ENCODE data around the gene SIRT5.

SIRT5 gene

DNA sequence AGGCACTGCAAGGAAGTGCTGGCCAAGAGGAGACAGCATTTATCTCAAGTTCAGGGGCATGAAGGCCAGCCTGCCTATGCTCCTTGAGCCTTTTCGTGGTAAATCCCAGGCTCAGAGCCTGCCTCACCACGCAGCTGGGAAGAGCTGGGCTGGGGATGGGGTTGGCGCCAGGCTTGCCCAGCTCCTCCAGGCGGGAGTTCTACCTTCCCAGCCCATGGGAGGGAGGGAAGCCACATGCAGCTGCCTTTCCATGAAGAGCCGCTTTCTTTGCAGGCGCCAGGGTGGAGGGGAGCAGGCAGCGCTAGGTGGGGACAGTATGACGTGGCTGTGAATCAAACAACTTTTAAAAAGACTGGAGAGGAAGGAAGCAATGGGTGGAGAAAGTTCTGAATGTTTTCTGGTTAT, 19.5 kb upstream of the SIRT5 start:
- peak; percentile 73 for DNase-seq

DNA sequence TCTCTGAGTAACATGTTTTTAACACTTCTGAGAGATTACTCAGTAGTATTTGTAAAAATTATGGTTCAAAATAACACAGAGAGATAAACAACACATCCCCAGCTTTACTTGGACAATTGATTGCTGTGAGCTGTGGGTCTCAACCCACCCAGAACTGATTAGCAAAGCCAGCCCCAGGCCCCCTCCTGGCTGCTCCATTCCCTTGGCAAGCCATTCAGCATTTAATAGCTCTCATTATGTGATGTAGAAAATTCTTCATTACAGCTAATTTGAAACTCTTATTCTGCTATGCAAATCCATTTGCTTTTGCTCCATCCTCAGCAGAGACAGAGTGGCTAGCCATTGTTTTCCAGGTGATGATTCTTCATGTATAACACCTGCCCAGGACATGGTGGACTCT, 16.6 kb upstream of the SIRT5 start:
- DNase-seq, result no peak

DNA sequence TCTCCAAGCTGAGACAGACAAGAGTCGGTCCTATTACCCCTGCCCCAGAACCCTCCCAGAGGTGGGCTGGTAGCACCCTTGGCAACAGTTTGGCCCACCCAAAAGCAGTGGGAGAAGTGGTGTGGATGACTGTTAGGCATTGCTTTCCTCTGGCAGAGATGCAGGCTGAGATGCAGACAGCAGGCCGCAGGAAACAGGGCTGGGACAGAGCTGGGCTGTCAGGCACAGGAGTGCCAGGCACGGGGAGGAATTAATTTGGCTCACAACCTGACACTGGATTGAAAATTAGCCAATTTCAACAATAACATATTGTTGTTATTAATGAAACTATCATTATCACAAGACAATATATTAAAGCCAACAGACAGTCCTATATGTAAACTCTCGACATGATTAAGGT, 15.7 kb upstream of the SIRT5 start:
- DNase-seq, result no peak

DNA sequence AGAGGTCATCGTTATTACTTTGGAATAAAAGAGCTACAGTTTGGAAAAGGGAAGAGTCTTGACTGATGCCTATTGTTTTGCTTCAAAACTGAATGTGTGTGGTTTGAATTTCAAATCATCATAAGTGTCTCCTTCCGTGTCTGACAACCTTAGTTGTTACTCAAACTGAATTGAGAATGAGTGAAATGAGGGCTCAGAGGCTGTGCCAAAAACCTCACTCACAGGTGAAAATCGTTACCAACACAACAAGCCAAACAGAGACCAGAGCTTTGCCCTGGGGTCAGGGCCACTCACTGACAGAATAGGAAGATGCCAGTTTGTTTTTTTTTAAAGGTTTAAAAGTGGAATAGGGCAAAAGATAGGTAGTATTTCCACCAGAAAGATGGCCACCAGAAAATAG, 15.2 kb upstream of the SIRT5 start:
- DNase-seq, result no peak

DNA sequence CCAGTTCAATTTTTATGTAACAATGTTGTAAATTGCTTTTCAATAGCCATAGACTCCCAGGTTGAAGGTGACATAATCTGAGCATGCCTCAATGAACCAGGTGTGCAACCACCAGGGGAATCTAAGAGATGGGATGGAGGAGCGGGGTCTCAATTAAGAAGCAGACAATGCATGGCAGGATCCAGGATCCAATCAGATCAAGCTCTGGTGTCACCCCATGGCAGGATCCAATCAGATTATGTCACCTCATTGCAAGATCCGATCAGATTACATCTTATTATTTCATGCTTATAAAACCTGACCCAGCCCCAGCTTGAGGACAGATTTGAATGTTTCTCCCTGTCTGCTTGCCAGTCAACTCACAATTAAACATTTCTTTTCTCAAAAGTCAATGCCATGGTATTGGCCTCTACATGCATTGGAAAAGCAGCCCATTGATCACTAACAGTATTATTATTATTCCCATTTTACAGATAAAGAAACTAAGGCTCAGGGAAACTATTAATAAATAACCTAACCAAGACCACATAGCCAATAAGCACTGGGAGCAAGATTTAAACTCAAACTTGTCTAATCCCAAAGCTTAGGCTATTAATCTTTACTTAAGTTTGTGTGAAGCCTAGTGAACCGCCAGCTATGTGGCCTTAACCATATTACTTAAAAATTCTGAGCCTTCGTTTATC, 14.3 kb upstream of the SIRT5 start:
- DNase-seq, result no peak

DNA sequence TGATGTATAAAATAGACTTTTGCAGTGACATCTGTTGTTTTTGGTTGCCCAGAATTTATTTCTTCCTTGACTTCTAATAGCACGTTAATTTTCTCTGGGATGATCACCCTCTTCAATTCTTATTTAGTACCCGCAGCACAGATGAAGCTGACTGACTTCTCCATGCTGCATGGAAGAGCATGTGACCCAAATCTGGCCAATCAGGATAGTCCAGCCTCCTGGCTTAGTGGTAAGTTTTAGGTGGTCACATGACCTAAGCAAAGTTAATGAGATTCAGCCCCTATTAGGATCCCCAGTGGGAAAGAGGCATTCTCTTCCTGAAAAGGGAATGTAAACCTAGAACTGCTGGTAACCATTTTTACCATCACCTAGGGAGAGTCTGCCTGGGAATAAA, 13.8 kb upstream of the SIRT5 start:
- no peak for DNase-seq

DNA sequence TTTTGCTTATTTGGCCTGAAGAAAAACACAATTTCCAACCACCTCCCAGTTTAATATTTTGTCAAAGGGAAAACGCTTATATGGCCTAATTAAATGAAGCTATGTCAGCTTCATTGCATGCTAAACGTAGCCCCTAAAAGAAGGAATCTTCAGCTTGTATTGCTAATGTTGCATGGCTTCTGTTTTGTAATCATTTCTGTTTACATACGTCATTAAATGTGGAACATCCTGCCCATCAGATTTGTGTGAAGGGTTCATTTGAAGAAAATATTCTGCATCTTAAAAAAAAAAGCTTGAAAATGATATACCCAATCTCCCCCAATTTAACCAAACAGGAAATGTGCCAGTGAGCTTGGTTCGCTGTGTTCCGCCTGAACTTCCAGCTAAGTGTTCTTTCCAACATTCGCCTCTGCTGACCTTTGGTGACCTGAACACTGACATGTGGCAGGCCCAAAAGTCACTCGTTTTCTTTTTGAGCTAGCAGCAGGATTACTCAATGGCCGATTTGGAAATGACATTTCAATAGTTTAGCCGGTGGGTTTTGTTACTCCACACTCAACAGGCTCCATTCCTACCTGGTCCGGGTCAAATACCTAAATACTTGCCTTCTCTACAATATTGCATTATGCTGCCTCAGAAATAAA, 12.7 kb upstream of the SIRT5 start:
- no peak for DNase-seq

DNA sequence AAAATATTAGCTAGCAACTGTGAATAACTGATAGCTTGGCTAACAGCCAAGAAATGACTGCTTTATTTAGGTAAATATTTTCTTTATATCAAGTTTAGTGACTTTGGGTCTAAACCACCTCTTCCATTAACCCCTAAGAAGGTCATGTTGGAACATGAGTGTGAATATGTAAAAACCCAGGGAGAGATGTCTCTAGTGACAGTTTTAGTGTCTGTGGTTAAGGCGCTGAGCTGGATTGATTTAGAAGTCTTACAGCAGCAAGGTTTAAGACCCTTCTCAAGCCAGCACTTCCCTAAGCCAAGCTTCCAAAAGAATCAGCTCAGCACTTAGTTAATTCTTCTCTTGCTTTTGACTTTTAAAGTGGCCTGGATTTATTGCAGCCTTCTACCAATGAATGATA, 11.4 kb upstream of the SIRT5 start:
- no peak for DNase-seq

DNA sequence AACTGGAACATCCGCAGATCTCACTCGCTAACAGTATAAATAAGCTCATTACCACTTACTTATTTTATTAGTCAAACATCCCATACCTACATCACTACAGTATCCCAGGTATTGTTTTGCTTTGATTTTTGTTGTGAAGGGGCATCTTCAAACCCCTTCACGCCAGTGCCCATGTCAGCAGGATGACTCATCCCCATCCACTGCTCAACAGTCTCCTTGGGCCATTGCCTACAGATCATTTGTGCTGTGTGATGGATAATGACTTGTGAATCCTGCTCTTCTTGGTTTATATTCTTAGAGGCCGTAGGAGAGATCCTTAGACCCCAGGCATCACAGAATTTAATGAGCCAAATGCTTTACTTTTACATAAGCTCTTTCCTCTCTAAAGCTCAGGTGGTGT, 8.5 kb upstream of the SIRT5 start:
- no peak for DNase-seq

DNA sequence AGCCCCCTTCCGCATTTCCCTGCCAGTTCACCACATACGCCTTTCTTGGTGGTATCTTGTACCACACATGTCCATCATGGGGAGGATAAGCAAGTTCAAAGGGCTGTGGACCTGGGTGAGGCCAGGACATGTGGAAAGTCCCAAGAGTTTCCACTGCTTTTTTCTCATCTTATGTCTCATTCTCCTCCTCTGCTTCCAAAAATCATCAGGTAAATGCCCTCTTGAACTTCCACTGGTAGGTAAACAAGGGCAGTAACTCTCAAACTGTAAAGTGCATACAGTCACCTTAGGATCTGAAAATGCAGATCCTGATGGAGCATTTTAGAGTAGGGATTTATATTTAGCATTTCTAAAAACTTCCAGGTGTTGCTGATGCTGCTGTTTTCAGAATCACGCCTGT, 7.9 kb upstream of the SIRT5 start:
- DNase-seq, result no peak

DNA sequence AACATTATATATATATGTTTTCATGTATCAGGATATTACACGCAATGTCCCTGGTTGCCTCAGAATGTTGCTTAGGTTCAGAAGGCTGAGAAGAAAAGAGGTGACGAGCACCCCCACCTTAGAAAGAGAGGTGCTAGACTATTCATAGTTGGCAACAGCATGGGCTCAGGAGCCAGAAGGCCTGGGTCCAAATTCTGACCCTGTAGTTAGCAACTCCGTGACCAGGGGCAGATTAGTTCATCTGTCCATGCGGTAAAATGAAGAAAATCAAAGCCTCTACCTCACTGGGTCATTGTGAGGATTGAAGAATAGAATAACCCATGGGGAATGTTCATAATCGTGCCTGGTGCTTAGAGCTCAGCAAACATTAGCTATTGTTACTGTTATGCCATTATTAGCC, 5.4 kb upstream of the SIRT5 start:
- DNase-seq, result no peak

DNA sequence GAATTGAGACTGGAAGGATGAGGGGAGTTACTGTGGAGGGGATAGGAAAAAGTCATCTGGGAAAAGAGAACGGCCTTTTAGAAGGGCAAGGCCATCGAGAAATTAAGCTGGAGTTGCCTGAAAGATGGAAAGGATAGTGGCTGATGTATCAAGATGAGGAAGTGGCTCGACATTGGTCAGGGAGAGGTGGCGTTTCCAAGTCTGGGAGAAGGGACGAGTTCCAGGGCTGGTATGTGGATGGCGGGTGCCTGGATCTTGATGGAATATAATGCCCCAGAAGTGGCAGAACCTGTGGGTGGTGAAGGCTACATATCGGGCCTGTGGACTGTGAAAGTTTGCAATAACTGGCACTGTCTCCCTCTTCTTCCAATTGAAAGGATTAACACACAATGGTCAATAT, 2.2 kb upstream of the SIRT5 start:
- DNase-seq, result no peak

DNA sequence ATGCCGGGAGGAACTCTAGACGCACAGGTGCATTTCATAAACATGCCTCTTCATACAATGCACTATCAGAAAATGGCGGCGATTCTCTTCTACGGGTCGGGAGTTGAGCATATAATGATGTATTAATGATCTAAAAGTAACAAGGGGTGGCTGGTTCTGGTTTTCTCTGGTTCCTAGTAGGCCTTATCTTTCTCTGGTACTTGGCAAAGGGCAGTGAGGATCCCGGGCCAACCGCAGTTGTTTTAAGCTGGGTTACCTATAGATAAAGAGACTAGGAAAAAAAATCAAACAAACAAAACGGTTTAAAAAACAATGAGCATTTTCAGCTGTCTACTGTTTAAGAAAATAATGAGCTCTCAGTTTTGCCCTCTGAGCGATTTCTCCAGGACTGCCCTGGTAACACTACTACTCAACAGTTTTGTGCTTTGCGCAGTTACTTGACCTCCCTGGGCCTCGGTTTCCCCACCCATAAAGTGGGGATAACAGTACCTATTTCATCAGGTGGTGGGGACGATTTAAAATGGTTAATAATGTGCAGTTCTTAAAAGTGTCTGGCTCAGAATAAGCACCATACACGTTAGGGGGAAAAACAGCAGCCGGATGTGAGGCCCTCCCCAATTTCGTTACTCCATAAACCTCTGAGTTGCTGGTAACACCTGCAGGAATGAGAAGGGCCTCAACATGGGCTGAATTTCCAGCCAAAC, 1.3 kb upstream of the SIRT5 start:
- no peak for DNase-seq

DNA sequence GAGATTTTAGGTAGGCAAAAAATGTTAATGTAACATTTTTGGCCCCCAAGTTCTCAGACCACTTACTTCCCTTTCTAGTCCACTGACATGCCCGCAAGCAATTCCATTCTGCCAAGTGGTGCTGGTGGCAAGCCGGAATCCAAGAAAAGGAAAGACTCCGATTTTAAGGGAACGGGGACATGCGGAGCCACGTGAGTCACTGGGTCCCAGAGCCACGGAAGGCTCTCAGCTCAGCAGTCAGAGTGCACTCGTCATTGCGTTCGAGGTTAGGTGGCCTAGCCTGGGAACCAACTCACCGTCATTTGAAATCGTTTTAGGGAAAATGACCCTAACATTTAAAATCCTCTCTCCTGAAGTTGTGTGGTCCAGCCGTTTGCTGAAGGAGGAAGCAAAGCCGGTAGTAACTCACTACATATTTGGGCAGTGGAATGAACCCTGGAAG, 711 bp upstream of the SIRT5 start:
- DNase-seq, result no peak

DNA sequence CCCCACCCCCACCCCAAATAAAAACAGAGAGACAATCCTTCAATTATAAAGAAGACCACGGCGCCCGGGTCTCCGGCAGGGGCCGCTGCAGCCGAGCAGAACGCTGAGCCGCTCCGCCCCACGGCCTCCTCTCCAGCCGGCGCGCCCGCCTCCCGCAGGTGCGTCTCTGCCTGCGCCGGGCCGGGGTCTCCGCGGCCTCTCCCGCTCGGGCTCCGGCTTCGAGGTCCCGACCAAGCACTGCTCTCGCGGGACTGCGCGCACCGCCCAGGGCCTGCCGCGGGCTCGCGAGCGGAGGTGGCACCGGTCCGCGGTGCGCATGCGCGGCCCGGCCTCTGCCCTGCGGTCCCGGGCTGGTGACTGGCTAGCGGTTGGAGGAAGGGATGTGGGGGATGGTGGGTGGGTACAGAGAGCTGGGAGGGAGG, 241 bp upstream of the SIRT5 start:
- DNase-seq, result peak; percentile 95

DNA sequence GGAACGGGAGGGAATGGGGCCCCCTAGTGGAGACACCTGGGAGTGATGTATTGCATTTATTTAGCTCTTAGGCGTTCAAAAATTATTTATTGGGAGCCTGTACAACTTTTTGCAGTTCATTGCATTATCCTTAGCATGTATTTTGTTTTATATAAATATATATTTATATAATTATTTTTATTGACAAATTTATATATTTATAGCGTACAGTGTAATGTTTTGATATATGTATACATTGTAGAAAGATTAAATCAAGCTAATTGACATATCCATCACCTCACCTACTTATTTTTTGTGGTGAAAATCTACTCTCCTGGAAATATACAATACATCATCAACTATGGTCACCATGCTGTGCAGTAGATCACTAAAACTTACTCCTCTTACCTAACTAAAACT, 975 bp downstream of the SIRT5 start:
- DNase-seq, result no peak

DNA sequence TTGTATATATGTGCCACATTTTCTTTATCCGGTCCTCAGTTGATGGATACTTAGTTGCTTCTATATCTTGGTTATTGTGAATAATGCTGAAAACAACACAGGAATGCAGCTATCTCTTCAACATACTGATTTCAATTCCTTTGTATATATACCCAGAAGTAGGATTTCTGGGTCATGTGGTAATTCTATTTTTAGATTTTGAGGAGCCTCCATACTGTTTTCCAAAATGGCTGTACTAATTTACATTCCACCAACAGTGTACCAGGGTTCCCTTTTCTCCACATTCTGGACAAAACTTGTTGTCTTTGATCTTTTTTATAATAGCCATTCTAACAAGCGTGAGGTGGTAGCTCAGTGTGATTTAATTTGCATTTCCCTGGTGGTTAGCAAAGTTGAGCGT, 1.6 kb downstream of the SIRT5 start:
- no peak for DNase-seq

DNA sequence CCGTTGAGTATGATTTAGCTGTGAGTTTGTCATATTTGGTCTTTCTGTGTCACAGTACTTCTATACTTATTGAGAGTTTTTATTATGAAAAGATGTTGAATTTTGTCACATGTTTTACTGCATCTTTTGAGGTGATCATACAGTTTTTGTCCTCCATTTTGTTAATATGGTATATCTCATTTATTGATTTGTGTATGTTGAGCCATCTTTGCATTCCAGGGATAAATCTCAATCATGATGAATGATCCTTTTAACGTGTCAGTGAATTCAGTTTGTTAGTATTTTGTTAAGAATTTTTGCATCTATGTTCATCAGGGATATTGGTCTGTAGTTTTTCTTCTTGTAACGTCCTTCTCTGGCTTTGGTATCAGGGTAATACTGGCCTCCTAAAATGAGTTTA, 3.5 kb downstream of the SIRT5 start:
- no peak for DNase-seq

DNA sequence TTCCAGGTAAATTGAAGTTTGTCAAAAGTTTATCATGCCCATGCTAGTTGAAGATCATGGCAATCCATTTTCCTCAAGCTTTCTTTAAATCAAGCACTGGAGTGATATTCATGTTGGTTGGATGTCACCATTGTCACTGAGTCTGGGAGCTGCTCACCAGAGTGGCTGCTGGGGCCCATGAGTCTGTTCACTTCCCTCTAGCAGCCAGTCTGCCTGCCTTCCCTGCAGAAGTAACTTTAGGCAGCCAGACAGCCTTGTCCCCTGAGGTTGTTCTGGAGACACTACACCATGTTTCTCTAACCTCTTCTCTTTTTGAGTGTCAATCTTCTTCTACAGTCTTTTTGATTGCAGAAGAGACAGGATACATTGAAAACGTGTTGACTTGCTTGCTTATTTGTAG, 5.5 kb downstream of the SIRT5 start:
- no peak for DNase-seq

DNA sequence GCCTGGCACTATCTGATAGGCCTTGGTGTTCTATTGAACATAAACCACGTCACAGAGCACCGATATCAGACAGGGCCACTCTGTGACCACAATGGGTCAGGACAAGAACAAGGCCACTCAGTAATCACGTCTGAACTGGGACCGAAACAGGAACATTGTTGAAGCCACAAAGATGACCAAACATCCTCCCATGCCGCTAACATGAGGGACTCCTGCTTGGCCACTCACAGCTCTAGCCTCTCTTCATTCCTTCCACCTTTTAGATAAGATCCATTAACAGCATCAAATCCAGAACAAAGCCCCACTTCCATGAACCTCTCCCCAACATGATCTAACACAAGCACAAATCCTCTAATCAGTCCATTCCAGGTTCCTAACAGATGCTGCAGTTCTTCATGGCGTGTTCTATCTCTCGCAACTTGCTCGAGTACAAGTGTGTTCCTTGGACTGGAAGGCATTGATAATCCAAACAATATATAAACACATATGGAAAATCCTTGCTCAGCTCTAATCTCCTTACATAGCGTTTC, 7.4 kb downstream of the SIRT5 start:
- DNase-seq, result no peak

DNA sequence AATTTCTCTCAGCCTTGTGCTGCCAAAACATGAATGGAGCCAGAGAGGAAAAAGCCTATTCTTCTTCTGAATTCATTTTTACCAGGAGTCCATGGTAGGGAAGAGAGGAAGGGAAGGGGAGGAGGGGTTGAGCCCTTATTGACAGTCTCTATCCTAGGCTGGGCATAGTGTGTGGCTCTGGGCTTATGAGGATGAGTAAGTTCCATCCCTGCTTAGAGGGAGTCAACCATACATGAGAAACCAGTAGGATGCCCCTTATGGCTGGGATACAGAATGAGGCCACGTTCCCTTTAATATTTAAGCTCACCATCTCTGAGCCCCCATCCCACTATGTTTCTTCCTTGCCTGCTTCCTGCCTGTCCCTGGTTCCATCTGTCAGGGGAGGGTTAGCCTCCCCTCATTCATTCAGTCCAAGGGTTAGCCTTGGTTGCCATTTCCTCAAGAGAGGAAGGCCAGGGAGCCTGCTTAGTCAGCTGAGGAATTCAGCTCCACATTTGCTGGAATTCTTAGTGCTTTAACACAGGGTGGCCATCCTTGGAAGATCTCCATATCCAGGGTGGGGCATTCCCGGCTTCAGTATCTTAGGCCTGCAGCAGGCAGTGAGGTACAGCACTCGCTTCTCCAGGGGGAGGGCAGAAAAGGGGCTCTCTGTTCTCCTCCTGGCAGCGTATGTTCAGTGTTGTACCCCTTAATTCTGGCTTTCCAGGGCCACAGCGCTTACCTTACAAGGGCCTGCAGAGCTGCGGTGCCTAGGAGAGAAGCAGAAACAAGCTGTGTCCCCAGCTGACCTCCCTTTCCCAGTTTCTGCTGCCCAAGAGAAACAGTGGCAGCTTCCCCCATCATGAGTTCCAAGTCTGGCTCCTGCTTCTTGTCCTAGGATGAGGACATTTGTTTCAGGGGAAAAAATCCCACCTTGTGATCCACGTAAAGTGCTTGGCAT, 12.5 kb downstream of the SIRT5 start:
- DNase-seq, result no peak

DNA sequence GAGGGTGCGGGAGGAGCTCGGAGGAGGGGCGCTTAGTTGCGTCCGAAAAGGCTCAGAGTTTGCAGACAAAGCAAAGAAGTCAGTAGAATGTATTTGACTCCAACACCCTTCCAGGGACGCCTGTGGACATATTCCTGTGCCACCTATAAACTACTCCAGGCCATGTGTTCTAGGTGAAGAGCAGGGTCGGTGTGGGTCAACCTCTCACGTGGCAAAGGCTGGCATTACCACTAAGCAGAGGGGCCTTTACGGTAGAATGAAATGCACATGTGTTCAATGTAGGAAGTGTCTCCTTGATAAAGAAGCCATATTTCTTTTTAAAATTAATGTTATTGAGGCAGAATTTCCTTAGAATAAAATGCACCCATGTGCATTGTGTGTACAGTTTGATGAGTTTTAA, 15.4 kb downstream of the SIRT5 start:
- no peak for DNase-seq

DNA sequence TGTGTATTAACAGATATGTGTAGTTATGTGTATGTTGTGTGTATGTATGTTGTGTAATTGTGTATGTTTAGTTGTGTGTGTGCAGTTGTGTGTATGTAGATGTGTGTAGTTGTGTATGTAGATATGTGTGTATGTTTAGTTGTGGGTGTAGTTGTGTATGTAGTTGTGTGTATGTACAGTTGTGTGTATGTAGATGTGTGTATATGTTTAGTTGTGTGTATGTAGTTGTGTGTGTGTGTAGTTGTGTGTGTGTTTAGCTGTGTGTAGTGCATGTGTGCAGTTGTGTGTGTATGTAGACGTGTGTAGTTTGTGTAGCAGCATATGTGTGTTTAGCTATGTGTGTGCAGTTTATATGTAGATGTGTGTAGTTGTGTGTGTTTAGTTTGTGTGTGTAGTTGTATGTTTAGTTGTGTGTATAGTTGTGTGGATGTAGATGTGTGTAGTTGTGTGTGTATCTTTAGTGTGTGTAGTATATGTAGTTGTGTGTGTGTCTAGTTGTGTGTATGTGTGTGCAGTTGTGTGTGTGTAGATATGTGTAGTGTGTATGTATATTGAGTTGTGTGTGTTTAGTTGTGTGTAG, 16.3 kb downstream of the SIRT5 start:
- DNase-seq, result no peak
